Activated CD4-positive, alpha-beta T cell treated with anti-CD3 and anti-CD28 coated beads, Interleukin-10, Interleukin-2, amounts not matched to agents 100 ng/mL and 50 ng/mL, durations not matched to agents 16 hours and 8 hours (primary cell): ENCODE measurements around the gene OR11H7.
"Not testable (repeated sequence)": the region's sequence is repeated elsewhere in the genome, so short reads cannot be mapped to it uniquely, and the experiment has no call there.

ENCODE experiments used
- DNase-seq: peaks from one replicate; pipeline ENCODE4 v3.0.0-alpha.2; 2020

The OR11H7 gene

GRCh38 chr14:20280265-20280664 lies 51.5 kb downstream of the OR11H7 start:
- DNase-seq: not testable (repeated sequence)
